NCI-H526 treated with DMSO at 0.1 percent for 48 hours (cell line): ENCODE measurements around the gene GABPB2.
A peak's percentile ranks its signal among the peaks of the same experiment; 100 is the strongest.
"Not testable (repeated sequence)": the region's sequence is repeated elsewhere in the genome, so short reads cannot be mapped to it uniquely, and the experiment has no call there.

Experiments used
- DNase-seq: peaks from one replicate; lab custom pipeline; 2025; lab: John Stamatoyannopoulos, UW

The GABPB2 gene

DNA sequence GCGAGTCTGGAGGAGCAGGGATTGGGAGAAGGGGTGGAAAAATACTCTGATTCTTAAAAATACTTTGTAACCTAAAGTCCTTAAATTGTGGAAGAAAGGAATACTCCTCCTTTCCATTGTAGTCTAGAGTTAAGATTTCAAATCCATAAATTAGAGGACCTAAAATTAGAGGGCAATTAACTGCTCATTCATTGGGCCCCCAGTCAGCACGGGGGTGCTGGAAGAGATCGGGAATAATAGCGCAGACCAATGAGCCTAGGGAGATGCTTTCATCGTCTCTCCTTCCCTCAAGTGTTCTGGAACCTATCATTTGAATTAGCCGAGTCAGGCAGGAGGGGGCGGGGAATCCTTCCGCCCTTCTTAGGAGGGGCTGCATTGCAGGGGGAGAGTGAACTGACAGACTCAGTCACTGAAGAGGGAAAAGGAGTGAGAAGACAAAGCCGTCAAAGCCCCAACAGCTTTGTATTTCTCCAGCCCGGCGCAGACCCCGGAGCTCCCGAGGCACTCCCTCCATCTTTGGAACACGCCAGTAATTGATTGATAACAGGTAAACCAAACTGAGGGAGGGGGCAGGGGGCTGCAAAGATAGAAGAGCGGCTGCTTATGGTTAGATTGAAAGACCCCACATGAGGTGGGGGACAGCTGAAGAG, 10.4 kb upstream of the GABPB2 start, which contains the start of gene MLLT11:
TSS of gene MLLT11 (plus strand) at position 391 of the 650 bp plus-strand sequence. CDS start 6,828 bp downstream, outside the sequence.
- peak; percentile 95 for DNase-seq

DNA sequence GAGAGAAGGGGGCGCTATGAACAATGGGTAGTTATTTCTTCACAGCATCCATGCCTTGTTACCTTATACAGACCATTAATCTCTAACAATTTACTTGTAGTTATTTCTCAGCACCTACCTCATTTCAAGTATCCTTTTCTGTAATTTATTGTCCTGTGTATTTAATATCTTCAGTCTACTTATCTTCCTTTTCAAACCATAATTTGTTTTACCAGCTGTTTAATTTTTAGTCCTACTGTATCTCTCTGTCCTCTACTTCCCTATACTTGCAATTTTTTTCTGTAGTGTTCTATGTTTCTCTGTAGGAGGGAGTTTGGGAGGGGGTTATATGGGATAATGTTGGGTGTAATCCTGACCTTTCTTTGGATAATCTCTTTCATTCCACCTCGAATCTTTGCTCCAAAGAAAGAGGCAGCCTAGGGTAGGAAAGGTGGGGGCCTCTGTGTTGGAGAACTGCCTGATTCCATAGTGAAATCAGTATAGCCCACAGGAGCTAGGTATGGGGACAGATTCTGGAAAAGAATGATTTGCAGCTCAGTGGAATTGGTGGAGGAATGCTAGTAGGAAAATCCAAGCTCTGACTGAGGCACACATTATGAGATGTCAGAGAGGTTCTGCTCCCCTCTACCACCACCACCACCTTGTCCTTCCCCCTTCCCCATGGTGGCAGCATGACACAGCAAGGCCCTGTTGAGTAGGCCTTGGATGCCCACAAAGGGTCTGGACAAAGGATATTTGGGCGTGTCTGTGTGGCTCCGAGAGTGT, 9.7 kb upstream of the GABPB2 start:
- DNase-seq = peak; percentile 79

- no peak for DNase-seq
Measured at GRCh38 chr1:151061704-151062103, 8.9 kb upstream of the GABPB2 start.

- no peak for DNase-seq
Measured at GRCh38 chr1:151062741-151063371, 7.7 kb upstream of the GABPB2 start.

DNA sequence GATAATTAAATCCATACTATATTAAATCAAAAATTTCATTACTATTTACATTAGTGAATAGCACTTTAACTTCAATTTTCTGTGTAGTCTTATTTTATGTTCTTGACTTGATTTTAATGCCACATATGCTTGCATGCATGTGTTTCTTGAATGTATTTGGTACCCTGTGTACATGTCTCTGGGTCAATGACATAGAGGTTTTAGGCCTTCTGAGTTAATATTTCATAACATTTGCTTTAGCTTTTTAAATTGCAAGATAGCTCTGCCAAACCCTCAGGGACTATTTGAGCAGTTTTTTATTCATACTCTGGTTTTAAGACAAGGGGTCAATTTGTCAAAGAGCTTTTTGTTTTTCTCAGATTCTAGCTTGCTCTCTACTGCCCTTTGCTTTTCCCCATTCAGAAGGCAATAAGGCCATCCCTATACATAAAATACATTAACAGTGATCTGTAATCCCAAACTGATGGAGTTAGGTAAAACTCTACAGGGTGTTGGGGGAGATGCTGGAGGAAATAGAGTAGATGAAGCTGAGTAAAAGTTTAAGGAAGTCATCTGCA, 5.4 kb upstream of the GABPB2 start:
- DNase-seq = no peak

DNA sequence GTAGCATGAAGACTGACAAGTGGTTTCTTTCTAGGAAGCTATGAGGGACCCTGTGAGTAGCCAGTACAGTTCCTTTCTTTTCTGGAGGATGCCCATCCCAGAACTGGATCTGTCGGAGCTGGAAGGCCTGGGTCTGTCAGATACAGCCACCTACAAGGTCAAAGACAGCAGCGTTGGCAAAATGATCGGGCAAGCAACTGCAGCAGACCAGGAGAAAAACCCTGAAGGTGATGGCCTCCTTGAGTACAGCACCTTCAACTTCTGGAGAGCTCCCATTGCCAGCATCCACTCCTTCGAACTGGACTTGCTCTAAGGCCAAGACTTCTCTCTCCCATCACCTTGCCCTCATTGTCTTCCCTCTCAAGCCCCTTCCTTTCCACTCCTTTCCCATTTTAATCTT, 3.4 kb upstream of the GABPB2 start:
- DNase-seq = no peak

- no peak for DNase-seq
Measured at GRCh38 chr1:151069103-151069486, 1.5 kb upstream of the GABPB2 start.

DNA sequence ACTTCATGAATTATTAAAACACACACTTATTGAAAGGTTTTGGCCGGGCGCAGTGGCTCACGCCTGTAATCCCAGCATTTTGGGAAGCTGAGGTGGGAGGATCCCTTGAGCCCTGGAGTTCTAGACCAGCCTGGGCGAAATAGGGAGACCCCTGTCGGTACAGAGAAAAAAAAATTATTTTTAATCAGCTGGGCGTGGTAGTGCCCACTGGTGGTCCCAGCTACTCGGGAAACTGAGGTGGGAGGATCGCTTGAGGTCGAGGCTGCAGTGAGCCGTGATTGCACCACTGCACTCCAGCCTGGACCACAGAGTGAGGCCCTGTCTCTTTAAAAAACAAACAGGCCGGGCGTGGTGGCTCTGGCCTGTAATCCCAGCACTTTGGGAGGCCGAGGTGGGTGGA, 1.7 kb downstream of the GABPB2 start:
- DNase-seq = no peak

DNA sequence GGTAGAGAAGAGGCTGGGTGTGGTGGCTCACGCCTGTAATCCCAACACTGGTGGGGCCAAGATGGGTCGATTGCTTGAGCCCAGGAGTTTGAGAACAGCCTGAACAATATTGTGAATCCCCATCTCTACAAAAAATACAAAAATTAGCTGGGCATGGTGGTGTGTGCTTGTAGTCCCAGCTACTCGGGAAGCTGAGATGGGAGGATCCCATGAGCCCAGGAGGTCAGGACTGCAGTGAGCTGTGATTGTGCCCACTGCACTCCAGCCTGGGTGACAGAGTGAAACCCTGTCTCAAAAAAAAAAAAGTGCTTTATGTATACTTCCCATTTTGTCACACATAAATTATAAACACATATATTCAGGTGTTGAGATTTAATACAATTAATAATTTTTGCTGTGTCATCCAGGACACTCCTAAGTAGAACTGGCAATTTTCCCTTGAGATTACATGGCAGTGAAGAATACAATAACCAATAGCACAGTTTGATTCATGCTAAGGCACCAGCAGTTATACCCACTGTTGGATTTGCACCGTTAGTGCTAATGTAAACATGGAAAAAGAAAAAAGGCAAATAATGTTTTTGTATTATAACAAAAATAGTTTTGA, 15.5 kb downstream of the GABPB2 start:
- DNase-seq = no peak

DNA sequence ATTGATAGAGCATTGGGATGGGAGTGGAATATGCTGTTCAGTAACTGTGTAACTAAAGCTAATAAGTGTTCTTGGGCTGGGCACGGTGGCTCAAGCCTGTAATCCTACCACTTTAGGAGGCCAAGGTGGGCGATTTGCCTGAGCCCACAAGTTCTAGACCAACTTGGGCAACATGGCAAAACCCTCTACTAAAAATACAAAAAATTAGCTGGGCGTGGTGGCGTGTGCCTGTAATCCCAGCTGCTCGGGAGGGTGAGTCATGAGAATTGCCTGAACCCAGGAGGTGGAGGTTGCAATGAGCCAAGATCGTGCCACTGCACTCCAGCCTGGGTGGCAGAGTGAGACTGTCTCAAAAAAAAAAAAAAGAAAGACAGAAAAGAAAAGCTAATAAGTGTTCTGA, 26.9 kb downstream of the GABPB2 start:
- DNase-seq = not testable (repeated sequence)

- no peak for DNase-seq
Measured at GRCh38 chr1:151098126-151098525, 27.6 kb downstream of the GABPB2 start.

DNA sequence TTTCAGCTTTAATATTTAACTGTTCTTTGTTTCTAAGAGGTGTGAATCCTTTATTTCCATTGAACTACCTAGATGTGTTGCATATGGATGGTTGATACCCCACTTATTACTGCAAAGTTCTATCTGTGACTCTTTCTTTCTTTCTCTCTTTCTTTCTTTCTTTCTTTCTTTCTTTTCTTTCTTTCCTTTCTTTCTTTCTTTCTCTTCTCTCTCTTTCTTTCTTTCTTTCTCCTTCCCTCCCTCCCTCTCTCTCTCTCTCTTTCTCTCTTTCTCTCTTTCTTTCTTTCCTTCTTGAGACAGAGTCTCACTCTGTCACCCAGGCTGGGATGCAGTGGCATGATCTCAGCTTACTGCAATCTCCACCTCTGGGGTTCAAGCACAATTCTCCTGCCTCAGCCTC, 34.1 kb downstream of the GABPB2 start:
- no peak for DNase-seq

DNA sequence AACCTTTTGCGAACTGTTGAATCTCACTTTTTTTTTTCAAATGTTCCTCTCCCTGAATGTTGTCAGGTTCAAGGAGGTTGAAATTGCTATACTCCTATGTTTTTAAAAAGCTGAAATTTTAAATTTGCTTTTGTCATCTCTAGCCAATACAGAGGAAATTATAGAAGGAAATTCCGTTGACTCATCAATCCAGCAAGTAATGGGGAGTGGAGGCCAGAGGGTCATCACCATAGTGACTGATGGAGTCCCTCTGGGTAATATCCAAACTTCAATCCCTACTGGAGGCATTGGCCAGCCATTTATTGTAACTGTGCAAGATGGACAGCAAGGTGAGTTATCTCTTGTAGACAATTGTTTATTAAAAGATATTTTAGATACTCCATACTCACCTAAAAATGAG, 36.3 kb downstream of the GABPB2 start:
- DNase-seq = no peak

DNA sequence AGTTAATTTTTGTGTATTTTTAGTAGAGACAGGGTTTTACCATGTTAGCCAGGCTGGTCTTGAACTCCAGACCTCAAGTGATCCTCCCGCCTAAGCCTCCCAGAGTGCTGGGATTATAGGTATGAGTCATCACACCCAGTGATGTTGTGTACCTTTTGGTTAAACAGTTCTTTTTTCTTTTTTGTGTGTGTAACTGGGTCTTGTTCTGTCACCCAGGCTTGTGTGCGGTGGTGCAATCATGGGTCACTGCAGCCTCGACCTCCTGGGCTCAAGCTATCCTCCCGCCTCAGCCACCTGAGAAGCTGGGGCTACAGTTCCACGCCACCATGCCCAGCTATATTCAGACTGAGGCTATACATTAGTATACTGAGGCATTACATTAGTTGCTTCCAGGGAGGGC, 37.8 kb downstream of the GABPB2 start:
- no peak for DNase-seq

GRCh38 chr1:151113877-151114276, 43.3 kb downstream of the GABPB2 start:
- DNase-seq = no peak

GRCh38 chr1:151124763-151125403, 54.3 kb downstream of the GABPB2 start:
- no peak for DNase-seq

DNA sequence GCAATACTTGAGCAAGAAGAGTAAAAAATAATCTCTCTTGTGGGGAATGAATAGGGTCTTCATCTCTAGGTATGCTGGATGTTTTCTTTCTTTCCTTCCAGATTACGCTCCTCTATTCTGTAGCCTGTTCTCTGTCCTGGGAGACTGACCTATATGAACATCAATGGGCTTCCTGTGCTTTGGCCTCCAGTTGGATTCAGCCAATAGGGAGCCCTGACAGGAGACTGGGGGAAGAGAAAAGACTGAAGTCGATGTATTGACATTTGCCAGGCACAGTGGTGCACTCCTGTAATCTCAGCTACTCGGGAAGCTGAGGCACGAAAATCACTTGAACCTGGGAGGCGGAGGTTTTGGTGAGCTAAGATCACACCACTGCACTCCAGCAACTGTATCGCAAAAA, 58.2 kb downstream of the GABPB2 start:
- no peak for DNase-seq

- peak; percentile 57 for DNase-seq
Measured at GRCh38 chr1:151130987-151131586, 60.5 kb downstream of the GABPB2 start.

DNA sequence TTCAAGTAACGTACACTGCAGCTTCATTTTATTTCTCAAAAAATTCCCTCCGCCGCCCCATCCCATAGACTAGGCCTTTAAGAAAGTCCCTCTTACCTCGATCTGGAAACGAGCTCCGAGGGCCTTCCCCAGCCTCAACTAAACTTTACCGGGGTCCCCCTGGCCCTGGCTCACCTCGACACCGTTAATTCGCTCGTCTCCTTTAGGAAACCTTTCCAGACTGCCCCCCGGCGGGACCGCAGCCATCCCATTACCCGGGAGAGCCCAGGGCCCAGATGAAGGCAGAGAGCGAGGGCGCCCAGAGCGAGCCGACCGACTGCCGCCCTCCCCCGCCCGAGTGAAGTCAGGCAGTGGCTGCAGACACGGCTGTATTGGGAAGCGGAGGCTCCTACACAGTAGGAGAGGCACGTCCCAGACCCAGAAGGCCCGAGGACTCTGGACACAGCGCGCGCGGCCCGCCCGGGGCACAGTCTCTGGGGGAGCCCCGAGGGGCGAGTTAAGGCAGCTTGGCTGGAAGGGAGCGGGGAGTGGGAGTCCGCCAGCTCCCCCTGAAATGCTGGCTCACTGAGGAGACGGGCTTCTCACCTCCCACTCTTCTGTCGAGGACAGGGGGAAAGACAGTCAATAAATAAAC, 61.3 kb downstream of the GABPB2 start:
- no peak for DNase-seq

GRCh38 chr1:151132335-151133017, 61.9 kb downstream of the GABPB2 start:
- no peak for DNase-seq
